Limb (tissue), 2 donors: ENCODE measurements around the gene LIN28B.
"Not testable (repeated sequence)": the region's sequence is repeated elsewhere in the genome, so short reads cannot be mapped to it uniquely, and the experiment has no call there.

Source experiments
- DNase-seq, 2 donors: peaks; one replicate each; pipeline ENCODE4 v3.0.0-alpha.2; 2016; ENCODE audit errors: extremely low spot score in 2 of 2

Gene LIN28B

DNA sequence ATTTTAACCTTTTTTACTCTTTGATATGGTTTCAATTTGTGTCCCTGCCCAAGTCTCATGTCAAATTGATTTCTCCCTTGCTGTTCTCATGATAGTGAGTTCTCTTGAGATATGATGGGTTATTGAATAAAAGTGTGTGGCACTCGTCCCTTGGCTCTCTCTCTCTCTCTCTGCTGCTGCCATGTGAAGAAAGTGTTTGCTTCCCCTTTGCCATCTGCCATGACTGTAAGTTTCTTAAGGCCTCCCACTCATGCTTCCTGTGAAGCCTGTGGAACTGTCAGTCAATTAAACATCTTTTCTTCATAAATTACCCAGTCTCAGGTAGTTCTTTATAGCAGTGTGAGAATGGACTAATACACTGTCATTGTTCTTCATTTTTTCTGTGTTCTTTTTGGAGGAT, 48.5 kb downstream of the LIN28B start:
- DNase-seq = no peak

DNA sequence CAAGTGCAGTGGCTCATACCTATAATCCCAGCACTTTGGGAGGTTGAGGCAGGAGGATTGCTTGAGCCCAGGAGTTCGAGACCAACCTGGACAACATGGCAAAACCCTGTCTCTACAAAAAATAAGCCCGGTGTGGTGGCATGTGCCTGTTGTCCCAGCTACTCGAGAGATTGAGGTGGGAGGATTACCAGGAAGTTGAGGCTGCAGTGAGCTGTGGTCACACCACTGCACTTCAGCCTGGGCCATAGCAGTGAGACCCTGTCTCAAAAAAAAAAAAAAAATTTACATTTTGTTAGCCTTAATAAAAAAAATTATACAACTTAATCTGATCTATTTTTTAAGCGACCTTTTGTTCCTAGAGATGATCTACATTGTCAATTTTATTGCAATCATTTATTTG, 56.6 kb downstream of the LIN28B start:
- not testable (repeated sequence) for DNase-seq

DNA sequence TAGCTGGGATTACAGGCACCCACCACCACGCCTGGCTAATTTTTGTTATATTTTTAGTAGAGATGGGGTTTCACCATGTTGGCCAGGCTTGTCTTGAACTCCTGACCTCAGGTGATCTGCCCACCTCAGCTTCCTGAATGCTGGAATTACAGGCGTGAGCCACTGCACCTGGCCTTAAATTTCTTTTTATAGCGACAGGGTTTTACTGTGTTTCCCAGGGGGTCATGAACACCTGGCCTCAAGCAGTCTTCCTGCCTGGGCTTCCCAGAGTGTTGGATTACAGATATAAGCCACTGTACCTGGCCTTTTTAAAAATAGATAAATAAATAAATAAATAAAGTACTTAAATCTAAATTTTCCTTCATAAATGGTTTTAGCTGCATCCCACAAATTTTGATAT, 57.5 kb downstream of the LIN28B start:
- no peak for DNase-seq

DNA sequence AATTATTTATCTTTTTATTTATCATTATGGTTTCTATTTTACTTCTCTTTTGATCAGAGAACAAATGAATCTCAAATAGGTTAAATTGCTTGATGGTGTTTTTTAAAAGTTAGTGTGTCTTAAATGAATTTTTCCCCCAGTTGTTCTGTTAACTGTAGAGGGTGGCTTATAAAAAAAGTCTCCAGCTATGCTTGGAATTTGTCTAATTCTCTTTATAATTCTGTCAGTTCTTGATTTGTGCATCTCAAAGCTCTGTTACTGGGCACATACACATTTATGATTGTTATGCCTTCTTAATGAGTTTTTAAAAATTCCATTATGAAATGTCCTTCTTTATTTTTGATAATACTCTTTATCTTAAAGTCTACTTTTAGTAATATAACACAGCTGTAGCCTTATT, 58.0 kb downstream of the LIN28B start:
- no peak for DNase-seq

DNA sequence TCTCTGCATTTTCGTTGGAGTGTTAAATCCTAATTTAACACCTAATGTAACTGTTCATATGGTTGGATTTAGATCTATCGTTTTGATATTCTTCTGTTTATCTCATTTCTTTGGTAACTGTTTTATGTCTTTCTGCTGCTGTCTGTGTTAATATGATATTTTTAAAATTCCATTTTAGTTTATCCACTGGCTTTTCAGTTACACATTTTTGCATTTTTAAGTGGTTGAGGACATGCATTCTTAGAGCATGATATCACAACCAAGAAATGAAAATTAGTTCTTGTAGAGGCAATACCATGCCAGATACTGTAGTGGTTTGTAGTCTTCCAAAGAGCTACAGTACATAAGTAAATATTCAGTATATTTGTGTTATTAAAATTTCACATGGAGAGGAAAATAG, 58.6 kb downstream of the LIN28B start:
- peak in 1 of 2 donors; percentile 55 for DNase-seq

DNA sequence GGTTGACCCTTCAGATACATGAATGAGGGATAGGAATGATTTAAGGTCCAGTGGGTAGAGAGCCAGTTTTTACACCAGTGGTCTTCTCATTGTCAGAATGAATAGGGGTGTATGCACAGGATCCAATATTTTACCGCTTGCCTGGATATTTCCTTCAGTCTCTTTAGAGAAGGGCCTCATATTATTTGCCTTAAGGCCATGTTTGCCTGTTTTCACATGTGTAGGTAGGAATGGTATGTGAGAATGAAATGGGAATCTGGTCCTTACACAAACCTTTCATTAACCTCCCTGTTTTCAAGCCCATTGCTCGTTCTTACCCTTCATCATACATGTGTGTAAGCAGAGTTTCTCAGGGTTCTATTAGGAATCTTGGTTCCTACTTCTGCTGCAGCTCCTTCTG, 62.4 kb downstream of the LIN28B start:
- DNase-seq = no peak

DNA sequence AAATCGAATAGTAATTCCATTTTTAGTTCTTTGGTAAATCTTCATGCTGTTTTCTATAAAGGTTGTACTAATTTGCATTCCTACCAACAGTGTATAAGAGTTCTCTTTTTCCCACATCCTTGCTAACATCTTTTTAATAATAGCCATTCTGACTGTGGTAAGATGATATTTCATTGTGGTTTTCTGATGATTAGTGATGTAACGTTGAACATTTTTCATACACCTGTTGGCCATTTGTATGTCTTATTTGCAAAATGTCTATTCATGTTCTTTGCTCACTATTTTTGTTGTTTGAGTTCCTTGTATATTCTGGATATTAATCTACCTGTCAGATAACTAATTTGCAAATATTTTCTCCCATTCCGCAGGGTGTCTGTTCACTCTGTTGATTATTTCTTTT, 64.5 kb downstream of the LIN28B start:
- no peak for DNase-seq

DNA sequence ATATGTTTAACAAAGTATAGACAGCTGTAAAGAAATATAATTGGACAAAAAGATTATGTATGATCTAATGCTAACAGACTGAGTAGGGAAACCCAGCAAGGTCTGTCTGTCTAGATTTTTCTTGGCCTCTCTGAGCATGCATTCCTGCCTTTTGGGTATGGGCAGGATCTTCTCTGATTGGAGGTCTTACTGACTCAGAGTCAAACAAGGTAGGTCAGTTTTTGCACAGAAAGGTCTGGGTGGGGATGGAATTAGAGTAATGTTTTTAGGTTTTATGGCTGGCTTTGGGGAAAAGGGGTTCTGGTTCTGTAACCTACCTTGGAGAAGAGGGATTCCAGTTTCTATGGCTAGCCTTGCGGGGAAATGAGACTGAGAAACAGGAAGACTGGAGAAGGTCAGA, 65.5 kb downstream of the LIN28B start:
- no peak for DNase-seq

DNA sequence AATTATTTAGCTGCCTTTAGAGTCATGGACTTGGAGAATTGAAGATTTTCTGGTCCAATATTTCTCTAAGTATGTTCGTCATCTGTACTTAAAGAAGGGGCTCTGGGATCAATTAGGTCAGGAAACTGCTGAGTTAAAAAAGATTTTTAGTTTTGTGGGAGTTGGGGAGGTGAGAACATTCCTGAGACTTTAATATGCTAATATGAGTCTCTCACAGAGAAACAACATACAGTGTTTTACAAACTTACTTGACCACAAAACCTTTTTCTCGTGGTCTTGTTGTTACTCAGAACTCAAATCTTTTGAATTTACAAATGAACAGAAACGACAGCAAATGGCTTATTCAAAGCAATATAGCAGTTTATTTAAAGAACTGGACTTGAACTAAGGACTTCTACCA, 67.9 kb downstream of the LIN28B start:
- DNase-seq = no peak

DNA sequence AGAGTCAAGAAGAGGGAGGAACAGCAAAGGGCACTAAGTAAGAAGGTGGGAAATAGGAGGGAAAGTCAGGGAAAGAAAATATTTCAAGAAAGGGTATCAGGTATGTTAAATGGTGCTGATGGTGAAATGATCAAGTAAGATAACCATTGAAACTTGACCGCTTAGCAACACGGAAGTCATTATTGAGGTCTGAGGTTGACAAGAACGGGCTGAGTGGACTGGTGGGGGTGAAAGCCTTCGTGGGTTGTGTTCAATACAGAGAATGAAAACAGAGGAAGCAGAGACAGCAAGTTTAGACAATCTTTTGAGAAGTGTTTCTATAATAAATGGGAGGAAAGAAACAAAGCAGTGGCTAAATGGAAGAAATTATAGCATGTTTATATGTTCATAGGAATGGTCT, 72.0 kb downstream of the LIN28B start:
- no peak for DNase-seq

DNA sequence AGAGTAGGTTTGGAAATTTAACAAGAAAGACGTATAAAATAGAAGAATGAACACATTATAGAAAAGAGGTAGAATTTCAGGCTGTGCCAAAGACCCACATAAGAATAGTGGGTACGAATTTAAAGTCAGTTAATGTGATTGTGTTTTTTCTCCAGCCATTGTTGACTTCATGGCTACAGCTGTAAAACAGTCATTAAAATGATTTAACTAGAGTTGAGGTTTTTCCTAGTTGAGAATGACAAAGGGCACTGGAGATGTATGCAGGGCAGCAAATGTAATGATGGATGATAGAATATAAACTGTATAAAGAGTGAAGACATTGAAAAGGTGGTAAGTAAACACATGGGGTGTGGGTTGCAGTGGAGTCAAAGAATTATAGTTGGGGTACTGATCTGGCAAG, 72.7 kb downstream of the LIN28B start:
- DNase-seq = no peak

DNA sequence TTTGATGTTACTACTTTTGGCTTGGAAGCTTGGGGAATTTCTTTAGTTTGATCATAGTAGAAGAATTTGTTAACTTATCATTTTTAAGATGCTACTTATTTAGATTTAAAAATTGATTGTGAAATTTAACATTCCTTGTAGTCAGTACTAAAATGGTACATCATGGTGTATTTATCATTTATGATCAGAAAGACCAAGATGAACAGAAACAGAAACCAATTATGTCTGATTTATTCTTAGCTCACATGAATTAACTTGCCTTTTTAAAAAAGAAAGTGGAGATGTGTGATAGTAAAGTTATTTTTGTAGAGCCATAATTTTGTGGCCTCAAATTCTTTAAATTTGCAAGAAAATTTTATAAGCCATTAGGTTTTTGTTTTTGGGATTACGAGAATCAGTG, 77.6 kb downstream of the LIN28B start:
- DNase-seq = no peak

DNA sequence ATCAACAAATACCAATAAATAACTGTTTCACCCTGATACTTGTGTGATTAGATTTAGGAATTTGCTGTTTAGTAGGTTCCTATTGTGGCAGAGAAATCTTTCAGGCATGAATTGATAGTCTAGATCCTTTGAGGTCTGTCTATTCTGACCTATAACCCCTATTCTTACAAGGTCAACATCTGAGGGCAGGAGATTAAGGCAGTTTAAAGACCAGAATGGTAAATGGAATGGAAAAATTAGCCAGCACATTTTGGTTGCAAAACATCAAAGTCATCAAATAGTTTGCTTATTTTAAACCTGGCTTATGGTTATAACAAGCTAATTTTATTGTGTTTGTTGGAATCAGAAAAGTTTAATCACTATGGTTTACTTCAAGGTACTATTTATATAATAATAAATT, 78.4 kb downstream of the LIN28B start:
- DNase-seq = no peak

DNA sequence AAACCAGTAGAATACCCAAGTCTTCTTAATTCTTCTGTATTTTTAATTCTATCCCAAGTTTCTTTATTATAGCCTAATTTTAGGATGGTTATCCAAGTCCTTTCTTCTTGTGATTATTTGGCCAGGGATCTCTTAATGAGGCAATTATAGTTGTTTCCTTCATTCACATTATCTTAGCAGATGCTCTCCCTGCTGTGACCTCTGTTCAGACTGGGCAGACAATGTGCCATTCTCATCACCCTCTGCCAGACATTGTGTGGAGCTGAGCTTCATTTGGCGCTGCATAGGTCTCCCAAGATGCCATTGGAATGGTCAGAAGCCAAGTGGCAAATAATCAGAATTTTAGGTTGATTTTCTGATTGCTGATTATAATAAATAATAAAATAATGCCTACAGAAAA, 79.4 kb downstream of the LIN28B start:
- DNase-seq = no peak

DNA sequence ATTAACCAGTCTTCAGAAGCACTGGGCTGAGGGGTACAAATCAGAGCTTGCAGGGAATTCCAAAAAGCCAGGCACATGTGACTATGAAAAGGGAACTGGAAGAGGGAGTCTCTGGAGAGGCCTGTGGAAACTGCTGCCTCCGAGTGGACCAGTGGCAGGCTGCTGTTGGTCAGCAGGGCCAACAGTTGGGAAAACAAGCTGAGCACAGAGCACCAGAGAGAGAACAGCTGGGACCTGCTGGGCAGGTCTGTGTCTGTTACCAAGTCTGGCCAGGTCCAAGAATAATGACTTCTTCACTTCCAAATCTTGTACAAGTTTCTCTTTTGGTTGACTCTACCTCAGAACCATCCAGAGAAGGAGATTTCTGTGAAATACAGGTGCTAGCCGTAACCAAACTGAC, 81.4 kb downstream of the LIN28B start:
- DNase-seq = no peak

DNA sequence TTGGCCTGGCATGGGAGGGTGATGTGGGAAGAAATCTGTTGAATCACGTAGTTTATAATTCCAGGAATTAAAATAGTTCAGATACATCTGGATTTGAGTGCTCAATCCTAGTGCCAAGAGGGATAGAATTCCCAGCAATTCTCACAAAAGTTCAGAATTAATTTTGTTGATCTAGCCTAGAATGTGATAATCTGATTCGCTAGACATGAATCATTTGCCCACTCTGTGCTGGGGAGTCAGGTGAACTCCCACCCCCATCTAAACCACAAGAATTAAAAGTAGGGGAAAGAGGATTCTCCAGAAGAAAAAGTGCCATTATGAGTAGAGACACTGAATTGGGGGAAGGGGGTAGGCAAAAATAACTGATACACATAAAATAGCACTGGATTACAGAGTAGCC, 85.0 kb downstream of the LIN28B start:
- no peak for DNase-seq

DNA sequence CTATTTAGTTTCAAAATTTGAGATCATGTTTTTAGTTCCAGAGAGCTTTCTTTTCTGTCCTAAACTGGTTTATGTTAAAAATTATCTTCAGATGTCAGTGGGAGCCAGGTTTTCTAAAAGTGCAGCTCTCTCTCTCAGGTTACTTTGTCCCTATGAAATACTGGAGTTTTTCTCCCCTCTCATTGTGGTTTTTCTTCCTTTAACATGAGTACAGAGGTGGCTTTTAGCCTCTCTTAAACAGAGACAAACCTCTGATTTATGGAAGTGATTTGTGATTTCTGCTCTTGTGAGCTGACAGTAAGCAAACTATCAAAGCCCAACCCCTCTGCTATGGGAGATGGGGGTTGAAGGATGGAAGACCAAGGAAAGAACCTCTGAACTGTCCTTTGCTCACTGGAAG, 85.7 kb downstream of the LIN28B start:
- DNase-seq = no peak

DNA sequence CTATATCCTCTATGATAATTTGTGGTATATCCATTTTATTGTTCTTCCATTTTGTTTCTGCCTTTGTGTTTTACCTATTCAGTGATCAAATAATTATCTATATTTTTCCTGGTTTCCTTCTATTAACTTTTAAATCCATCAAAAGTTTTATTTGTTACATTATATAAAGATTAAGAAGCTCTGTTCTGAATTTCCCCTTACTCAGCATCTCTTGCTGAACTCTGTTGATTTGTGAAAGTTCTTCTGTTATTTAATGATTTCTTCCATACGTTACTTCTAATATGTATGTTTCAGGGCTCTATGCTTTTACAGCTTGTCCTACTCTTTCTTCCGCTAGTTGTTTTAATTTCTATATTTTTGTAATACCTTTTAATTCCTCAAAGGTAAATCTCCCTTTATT, 87.1 kb downstream of the LIN28B start:
- no peak for DNase-seq

DNA sequence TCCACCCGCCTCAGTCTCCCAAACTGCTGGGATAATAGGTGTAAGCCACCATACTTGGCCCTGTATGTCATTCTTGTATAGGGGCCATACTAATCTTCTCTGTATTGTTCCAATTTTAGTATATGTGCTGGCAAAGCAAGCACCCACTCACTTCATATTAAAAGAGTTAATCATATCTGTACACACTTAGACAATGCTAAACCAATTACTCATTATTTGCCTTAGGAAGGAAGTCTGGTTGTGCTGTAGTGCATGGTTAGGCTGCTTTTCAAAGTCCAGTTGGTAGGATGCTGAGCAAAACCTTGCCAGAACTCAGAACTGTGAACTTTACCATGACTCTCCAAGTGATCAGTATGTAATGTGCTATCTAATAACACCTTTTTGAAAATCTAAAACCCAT, 88.6 kb downstream of the LIN28B start:
- no peak for DNase-seq

DNA sequence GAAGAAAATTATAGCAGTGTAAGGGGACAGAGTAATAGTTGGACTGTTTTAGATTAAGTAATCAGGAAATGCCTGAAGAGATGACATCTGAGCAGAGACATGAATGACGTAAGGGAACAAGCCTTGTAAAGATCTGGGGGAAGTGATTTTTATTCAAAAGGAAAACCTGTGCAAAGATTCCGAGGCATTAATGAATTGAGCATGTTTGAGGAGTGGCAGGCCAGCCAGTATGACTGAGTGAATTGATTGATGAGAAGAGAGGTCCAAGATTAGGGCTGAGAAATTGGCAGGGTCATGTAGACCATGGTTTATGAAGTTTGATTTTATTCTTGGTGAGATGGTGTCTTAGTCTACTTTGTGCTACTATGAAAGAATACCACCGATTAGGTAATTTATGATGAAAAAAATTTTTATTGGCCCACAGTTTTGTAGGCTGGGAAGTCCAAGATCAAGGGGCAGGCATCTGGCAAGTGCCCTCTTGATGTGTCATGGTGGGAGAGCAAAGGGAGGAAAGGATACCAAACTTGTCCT, 95.1 kb downstream of the LIN28B start:
- DNase-seq = peak in 1 of 2 donors; percentile 19

DNA sequence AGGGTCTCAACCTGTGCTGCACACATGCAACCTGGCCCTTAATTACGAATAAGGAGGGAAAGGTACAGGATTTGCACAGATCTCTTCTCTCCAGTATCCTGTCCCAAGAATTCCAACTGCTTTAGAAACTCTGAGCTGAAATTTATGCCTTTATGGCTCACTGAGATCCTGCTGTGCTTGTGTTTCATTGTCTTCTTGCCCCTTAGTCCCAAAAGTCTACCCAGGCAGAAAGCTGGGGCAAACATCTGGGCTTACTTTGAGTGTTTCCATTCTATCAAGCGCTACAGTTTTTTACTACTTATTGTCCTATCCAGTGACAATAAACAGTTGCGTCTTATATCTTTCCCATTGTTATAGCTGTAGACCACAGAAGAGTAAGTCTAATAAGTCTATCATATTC, 99.7 kb downstream of the LIN28B start:
- no peak for DNase-seq

DNA sequence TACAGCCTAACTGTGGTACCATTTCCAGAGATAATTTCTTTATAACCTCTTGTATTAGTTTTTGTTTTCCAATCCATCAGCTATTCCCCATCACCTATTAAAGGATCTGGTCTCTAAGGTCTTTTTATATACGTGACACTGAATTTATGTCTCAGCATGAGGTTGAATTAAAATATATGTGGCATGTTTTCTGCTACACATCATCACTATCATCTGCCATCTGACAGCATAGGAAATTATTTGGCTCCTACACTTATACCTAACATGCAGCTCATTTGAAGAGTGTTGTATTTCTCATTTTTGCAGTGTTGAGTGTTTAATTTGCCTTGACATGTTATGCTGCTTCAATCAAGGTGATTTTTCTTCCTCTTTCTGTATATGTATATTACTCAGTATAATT, 100.3 kb downstream of the LIN28B start:
- DNase-seq = no peak

DNA sequence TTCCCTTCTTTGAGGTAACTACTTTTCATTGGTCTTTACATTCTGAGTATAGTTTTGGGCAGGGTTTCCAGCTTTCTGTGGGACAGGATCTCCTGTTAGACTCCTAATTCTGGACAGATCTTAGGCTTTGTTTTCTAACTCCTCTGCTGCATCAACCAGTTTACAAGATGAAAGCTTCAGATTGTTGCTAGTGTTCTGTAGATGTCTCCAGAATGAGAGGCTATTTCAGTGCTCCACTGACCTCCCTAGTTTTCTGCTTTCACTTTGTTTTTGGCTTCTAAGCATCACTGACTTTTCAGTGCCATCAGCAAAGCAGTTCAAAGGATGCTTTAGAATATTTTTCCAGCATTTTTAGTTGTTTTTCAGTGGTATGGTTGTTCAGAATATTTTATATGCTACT, 101.4 kb downstream of the LIN28B start:
- no peak for DNase-seq

DNA sequence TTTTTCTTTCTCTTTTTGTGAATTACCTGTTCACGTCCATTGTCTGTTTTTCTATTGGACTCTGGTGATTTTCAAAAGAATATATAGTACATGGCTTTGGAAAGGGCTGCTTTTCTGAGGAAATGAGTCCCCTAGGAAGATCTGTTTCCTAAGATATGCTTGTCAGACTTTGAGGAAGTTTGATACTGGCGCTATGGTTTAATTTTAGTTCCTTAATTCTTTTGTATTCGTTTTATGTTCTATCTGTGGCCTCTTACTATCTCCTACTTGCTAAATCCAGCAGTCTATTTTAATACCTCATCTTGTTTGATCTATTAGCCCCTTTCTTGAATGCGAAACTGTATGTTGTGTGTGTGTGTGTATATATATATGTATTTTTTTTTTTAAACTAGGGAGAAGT, 101.9 kb downstream of the LIN28B start:
- no peak for DNase-seq

DNA sequence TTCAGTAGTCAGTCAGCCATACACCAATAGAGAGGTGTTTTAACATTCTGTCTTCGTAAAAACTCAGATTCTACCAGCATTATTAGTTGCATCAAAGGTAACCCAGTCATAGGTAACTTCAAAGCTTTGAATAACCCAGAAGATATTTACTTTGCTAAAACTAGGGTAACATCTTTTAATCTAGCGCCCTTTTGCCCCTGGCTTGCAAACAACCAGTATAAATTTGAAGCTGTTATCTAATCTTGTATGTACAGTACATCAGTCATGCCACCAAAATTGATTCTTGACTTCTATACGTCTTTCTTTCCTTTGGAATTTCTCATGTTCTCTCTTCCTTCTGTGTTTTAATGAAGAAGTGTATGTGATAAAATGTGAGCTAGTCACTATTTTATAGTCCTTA, 109.3 kb downstream of the LIN28B start:
- DNase-seq = no peak
